NCI-H2196 treated with DMSO at 0.1 percent for 48 hours (cell line): ENCODE data around the gene LINC00237.

Experiments
- DNase-seq: peaks from one replicate; lab custom pipeline; 2025; ENCODE audit not compliant: unreplicated experiment; lab: John Stamatoyannopoulos, UW

The LINC00237 gene

GRCh38 chr20:21106171-21107017, at the start of gene LINC00237:
TSS of gene LINC00237 (minus strand) at chr20:21106358.
- no peak for DNase-seq

GRCh38 chr20:21155268-21155667, 49.1 kb upstream of the LINC00237 start:
- no peak for DNase-seq

GRCh38 chr20:21154692-21155091, 48.5 kb upstream of the LINC00237 start:
- no peak for DNase-seq

GRCh38 chr20:21151791-21152190, 45.6 kb upstream of the LINC00237 start:
- DNase-seq = no peak

GRCh38 chr20:21149344-21149743, 43.2 kb upstream of the LINC00237 start:
- DNase-seq = no peak

- DNase-seq = no peak
Measured at GRCh38 chr20:21147593-21147992, 41.4 kb upstream of the LINC00237 start.

GRCh38 chr20:21146215-21146614, 40.1 kb upstream of the LINC00237 start:
- no peak for DNase-seq

- DNase-seq = no peak
Measured at GRCh38 chr20:21145424-21145823, 39.3 kb upstream of the LINC00237 start.

- no peak for DNase-seq
Measured at GRCh38 chr20:21143194-21143890, 37.2 kb upstream of the LINC00237 start.

GRCh38 chr20:21141825-21142224, 35.7 kb upstream of the LINC00237 start:
- no peak for DNase-seq

- DNase-seq = no peak
Measured at GRCh38 chr20:21139881-21140566, 33.9 kb upstream of the LINC00237 start.

GRCh38 chr20:21137078-21137477, 30.9 kb upstream of the LINC00237 start:
- peak; percentile 47 for DNase-seq

GRCh38 chr20:21136015-21136732, 30.0 kb upstream of the LINC00237 start:
- DNase-seq = no peak

- no peak for DNase-seq
Measured at GRCh38 chr20:21134883-21135493, 28.8 kb upstream of the LINC00237 start.

- no peak for DNase-seq
Measured at GRCh38 chr20:21133917-21134622, 27.9 kb upstream of the LINC00237 start.

GRCh38 chr20:21133404-21133803, 27.2 kb upstream of the LINC00237 start:
- DNase-seq = no peak

GRCh38 chr20:21129861-21130260, 23.7 kb upstream of the LINC00237 start:
- no peak for DNase-seq

- DNase-seq = no peak
Measured at GRCh38 chr20:21127201-21127981, 21.2 kb upstream of the LINC00237 start.

GRCh38 chr20:21126581-21126870, 20.4 kb upstream of the LINC00237 start:
- DNase-seq = no peak
